Liver (tissue), 3 donors: Measurements from ENCODE around the gene ATXN10.

ENCODE experiments used
- ATF3 ChIP-seq: IDR thresholded peaks from 2 replicates; pipeline ENCODE4 v1.6.1; 2016; ENCODE audit warnings: antibody characterized with exemption
- CTCF ChIP-seq: fragments of 150-350 bp; IDR thresholded peaks from 2 replicates; pipeline ENCODE4 v1.5.1; 2017; ENCODE audit warnings: improper control_type of control experiment, low read depth, low read length; ENCODE audit not compliant: missing input control
- EGR1 ChIP-seq, 2 donors: IDR thresholded peaks; 2 replicates each; pipeline ENCODE4 v1.6.1; 2016 to 2018; ENCODE audit warnings: antibody characterized with exemption in 2 of 2, low read depth in 2 of 2
- HNF4A ChIP-seq, 2 donors: conservative IDR thresholded peaks; 2 replicates each; pipeline ENCODE4 v1.6.1; 2016; ENCODE audit warnings: antibody characterized with exemption in 2 of 2, mild to moderate bottlenecking in 2 of 2
- JUND ChIP-seq, 2 donors: IDR thresholded peaks; 2 replicates each; pipeline ENCODE4 v1.6.1; 2016; ENCODE audit warnings: antibody characterized with exemption in 2 of 2
- MAX ChIP-seq: IDR thresholded peaks from 2 replicates; pipeline ENCODE4 v1.6.1; 2016; ENCODE audit warnings: antibody characterized with exemption
- RAD21 ChIP-seq, 2 donors: IDR thresholded peaks; 2 replicates each; pipeline ENCODE4 v1.6.1; 2016; ENCODE audit warnings: antibody characterized with exemption in 2 of 2, mild to moderate bottlenecking in 2 of 2
- REST ChIP-seq: IDR thresholded peaks from 2 replicates; pipeline ENCODE4 v1.6.1; 2016; ENCODE audit warnings: antibody characterized with exemption, mild to moderate bottlenecking
- SP1 ChIP-seq: IDR thresholded peaks from 2 replicates; pipeline ENCODE4 v1.6.1; 2018; ENCODE audit warnings: antibody characterized with exemption, mild to moderate bottlenecking
- TAF1 ChIP-seq: conservative IDR thresholded peaks from 2 replicates; pipeline ENCODE4 v1.6.1; 2016; ENCODE audit warnings: antibody characterized with exemption, mild to moderate bottlenecking
- YY1 ChIP-seq: IDR thresholded peaks from 2 replicates; pipeline ENCODE4 v1.6.1; 2016; ENCODE audit warnings: antibody characterized with exemption, mild to moderate bottlenecking
- ZBTB33 ChIP-seq: IDR thresholded peaks from 2 replicates; pipeline ENCODE4 v1.6.1; 2016; ENCODE audit warnings: antibody characterized with exemption
- donor health status: healthy.
- donor health status: healthy.

- TF ChIP-seq CTCF, result no peak
- no peak for TF ChIP-seq MAX
- no peak for TF ChIP-seq TAF1
- no peak for TF ChIP-seq REST
- no peak for TF ChIP-seq JUND (IDR thresholded peaks at IDR 0.05)
- TF ChIP-seq ATF3, result no peak
- no peak for TF ChIP-seq SP1
- TF ChIP-seq EGR1 (IDR thresholded peaks at IDR 0.05; ENCODE audit: low read depth in 2 of 2), result no peak
- TF ChIP-seq ZBTB33, result no peak
- TF ChIP-seq HNF4A (conservative IDR thresholded peaks at IDR 0.05), result no peak
- TF ChIP-seq YY1, result no peak
- no peak for TF ChIP-seq RAD21 (IDR thresholded peaks at IDR 0.05)
Measured at GRCh38 chr22:45676024-45676423, 4.4 kb downstream of the ATXN10 start.
